GM21825 (cell line): ENCODE measurements around the gene TCF25.

Experiments used
- ATAC-seq: cut with Tn5 transposase; IDR thresholded peaks from one replicate; pipeline ENCODE4 v1.9.1; 2021; ENCODE audit warnings: mild to moderate bottlenecking, moderate library complexity; ENCODE audit not compliant: unreplicated experiment

Gene TCF25

DNA sequence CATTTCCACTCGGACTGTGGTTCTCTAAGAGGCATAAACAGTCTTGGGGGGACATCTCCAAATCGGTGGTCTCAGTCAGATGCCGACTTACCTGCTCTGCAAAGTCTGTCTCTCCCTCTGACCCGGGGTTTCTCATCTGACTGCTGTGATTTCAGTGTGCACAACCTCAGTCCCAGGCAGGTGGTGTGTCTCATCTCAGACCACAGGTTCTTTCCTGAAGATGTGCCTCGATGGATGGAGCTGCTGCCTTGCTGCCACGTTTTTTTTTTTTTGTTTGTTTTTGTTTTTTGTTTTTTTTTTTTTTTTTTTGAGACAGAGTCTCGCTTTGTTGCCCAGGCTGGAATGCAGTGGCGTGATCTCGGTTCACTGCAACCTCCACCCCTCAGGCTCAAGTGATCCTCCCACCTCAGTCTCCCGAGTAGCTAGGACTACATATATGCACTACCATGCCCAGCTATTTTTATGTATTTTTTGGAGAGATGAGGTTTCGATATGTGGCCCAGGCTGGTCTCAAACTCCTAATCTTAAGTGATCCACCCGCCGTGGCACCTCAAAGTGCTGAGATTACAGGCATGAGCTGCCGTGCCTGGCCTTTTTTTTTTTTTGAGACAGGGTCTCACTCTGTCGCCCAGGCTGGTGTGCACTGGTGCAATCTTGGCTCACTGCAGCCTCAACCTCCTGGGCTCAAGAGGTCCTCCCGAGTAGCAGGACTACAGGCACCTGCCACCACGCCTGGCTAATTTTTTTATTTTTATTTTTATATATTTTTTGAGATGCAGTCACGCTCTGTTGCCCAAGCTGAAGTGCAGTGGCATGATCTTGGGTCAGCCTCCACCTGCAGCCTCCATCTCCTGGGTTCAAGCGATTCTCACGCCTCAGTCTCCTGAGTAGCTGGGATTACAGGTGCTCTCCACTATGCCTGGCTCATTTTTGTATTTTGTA is 29.7 kb upstream of the TCF25 start:
- no peak for ATAC-seq

DNA sequence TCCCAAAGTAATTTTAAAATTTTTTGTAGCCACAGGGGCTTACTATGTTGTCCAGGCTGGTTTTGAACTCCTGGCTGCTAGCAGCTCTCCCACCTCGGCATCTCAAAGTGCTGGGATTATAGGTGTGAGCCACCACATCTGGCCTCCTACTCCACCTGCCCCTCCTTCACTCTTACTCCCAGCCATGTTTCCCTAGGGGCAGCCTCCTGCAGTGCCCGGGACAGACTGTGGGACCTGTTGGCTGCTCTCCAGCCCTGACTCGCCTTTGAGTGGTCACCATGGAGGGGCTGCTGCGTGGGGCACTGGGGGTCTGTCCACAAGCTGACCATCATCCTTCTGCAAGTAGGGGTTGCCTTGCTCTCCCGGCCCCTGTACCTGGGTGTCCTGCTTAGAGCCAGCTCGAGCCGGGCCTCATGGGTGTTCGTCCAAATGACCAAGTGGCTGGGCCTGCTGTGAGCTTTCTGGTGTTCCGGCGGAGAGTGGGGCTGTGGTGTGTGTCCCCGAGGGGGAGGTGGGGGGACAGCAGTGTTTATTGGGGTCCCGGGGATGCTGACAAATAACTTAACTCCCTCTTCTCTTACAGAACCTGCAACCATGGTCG is 28.6 kb upstream of the TCF25 start:
- no peak for ATAC-seq

DNA sequence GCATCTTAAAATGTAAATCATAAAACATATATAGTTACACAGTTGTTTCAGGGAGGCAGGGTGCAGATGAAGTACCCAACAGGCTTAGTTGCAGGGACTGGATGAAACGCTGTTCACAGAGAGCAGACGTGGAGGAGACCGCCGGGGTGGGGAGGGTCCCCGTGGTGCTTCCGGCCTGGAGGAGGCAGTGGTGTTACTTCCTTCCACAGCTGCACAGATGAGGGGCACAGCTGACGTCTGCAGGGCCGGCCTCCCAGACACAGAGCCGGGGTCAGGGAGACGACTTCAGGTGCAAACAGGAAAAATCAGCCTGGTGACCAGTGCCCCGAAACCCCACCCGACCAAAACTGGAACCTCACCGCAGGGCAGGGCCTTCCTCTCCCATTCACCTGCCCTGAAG is 28.0 kb upstream of the TCF25 start:
- no peak for ATAC-seq

DNA sequence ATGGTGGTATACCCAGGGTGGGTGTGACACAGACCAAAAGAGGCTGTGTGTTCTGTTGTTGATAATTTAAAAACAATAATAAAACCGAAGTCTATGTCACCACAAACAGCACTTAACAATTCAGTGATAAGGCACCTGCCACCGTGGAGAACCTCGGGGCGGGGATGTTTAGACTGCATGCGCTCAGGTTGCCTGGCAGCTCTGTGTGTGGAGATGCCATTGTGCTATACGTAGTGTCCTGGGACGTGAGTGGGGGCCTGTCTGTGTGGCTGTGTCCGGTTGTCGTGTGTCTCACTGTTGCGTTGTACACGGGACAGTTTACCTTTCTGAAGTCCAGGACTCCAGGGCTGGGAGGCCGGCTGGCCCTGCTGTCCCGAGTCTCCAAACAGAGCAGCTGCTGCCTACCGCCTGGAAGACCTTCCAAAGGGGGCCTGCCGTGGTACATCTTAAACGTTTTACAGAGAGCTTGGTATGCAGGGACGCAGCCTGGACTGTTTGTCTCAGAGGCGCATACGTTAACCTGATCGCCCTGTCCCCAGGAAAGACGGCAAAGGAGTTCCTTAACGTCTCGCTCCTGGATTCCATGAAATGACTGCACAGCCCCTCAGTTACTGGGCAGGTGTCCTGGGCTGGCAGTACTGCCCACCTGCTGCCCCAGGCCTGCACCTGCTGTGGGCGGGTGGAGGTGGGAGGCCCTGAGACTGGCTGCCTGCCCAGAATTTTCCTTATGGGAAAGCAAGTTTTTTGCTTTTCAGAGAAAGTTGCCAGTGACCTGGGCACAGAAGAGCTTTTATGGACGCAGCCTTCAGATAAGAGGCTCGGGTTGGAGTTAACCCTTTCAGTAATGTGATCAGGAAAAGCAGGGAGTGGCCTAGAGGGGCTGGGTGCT is 26.1 kb upstream of the TCF25 start:
- no peak for ATAC-seq

DNA sequence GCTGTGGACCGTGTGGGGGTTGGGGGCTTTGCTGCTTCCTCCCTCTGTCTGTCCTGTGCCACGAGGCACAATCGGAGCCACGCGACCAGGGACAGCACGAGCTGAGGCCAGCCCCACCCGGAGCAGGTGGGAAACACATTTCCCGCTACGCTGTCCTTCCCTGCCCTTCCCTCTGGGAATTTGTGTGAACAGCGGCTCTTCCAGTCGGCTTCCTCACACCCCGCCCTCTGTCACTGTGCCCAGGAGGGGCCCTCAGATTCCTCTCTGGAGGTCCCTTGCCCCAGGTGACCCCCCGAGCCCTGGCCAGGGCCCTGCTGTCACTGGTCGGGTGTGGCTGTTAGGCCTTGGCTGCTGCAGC is 25.5 kb upstream of the TCF25 start:
- ATAC-seq = no peak

DNA sequence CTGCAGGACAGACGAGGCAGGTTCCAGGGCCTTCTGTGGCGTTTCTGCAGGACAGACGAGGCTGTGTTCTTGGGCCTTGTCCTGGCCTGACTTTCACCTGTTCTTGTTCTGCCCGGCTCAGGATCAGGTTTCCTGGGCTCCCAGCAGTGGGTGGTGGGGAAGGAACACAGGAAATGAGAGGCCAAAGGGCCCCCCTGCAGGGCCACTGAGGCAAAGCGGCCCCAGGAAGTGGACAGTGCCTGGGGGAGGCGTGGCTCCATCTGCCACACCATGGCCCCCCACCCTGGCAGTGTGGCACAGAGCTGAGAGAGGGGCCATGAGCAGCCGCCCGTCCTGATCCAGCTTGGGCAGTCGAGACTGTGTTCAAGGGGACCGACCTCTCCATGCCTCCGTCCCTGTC is 24.4 kb upstream of the TCF25 start:
- ATAC-seq = no peak

DNA sequence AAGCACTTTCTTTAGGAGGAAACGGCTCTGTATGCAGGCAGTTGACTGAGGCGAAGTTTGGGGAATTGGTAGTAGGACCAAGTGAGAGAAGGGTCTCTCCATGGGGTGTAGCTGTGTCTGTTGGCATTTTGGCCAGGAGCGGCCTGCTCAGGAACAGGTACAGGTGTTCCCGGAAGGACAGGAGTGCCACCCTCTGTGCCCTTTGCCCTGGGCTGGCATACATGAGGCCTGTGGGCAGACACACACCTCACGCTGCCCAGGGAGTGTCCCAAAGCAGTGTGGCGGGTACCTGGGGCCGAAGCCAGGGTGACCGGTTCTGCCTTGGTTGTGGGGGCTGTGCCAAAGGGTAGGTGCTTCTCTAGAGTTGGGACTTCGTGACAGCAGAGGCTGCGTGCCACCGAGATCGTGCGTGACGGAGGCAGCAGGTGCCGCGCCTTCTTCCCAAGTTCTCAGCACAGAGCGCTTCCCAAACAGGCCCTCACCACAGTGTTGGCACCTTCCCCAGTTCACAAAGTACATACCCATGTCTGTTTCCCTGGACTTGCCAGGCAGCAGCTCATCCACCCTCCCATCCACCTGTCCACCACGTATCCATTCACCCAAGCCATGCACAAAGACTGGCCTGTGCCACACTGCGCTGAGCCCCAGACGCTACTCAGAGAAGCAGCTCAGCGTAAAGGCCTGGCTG is 19.9 kb upstream of the TCF25 start:
- no peak for ATAC-seq

DNA sequence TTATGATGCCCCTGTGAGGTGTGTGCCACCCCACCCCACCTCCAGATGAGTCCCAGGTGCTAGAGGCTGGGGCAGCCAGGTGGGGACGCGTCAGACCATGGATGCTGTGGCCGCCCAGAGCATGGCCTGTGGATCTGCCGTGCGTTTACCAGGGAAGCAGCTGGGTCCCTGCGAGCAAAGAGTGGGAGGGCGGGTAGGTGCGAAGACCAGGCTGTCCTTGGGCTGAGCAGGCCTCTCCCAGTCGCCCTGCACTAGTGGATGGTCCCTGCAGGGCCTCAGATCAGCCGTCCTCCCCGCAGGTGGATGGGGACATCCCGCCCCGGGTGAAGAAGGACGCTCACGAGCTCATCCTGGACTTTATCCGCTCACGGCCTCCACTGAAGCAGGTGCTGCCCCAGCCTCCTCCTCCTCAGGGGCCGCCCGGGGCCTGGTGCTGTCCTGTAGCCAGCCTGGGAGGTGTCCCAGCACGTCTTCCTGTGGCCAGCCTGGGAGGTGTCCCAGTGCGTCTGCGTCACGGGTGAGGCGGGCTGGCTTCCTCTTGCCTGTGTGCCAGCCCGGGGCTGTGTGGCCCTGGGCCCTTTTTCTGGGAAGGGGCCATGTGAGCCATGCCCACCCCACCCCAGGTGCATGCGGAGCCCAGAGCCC is 18.0 kb upstream of the TCF25 start:
- no peak for ATAC-seq

DNA sequence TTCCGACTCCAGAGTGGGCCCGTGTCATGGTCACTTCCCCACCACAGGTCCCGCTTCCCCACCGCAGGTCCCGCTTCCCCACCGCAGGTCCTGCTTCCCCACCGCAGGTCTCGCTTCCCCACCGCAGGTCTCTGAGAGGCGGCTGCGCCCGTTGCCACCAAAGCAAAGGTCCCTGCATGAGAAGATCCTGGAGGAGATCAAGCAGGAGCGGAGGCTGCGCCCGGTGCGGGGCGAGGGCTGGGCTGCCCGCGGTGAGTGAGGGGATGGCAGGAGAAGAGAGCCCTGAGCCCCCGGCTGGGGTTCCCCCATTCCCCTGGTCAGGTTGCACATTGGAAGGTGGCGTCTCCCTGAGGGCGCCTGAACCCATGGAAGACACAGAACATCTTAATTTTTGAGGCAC is 17.4 kb upstream of the TCF25 start:
- no peak for ATAC-seq

DNA sequence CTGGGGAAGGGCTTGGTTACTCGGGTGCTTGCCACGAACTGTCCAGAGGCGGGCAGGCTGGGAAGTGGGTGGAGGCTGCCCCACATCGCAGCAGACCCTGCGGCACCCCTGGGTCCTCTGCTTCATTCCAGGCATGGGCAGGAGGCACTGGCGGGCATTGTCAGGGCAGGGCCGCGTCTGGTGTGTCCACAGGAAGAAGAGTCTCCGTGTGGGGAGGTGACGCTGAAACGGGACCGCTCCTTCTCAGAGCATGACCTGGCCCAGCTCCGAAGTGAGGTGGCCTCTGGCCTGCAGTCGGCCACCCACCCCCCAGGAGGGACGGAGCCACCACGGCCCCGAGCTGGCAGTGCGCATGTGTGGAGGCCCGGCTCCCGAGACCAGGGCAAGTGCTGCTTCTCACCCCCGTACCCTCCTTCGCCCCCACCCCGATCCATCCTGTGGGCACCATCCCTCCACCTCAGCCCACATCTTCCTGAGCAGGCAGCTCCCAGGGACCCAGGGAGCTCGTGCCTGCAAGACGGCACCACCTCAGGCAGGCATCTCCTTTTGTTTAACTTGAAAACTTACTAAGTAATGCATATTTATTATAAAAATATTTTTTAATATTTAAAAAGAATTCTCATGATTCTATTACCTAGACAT is 14.3 kb upstream of the TCF25 start:
- ATAC-seq = no peak

DNA sequence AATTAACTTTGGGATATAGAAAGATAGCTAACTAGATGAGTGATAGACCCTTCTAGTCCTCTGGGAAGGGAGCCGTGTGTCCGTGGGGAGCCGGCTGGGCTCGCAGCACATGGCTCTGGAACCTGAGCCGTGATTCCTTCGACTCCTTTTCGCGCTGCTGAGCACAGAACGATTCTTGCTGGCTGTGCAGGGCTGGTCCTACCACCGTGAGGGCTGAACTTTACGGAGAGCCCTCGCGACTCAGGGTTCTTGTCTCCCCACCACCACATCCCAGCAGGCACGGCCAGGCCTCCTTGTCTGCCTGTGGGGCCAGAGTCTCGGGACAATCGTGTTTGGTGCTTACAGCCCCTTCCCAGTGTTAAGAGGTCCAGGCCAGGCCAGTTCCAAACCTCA is 13.8 kb upstream of the TCF25 start:
- no peak for ATAC-seq

DNA sequence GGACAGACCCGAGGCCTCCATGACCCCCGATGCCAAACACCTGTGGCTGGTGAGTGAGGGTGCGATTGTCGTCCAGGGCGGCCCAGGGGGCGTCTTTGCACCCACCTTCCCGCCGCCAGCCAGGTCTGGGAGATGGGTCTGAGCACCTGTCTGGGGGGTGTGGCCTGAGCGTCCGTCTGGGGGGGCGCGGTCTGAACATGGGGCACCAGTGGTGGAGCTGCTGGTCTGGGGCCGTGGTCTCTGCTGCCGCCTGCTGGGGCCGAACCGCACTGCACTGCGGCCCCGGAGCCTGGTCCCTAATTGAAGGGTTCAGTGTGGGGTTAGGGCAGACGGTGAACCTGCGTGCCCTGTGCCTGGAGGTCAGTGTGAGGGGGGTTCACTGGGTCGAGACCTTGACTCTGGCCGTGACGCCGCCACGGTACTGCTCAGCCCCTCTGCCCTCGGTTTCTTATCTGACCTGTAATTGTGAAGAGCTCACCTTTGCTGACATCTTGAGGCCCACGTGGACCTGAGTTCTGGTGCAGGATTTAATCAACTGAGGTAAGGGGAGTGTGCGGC is 12.6 kb upstream of the TCF25 start:
- ATAC-seq = no peak

DNA sequence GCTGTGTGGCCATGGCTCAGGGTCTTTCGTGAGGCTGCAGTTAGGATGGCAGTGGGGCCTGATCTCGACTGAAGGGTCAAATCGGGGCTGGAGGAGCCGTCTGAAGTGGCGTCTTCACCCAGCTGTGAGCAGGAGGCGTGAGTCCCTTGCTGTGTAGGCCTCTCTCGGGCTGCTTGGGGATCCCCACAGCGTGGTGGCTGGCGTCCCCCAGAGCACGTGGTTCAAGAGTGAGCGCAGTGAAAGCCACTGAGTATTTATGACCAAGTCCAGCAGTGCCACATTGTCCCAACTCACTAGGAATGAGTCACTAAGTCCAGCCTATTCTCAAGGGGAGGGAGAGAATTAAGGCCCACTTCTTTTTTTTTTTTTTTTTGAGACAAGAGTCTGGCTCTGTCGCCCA is 11.7 kb upstream of the TCF25 start:
- ATAC-seq = no peak

DNA sequence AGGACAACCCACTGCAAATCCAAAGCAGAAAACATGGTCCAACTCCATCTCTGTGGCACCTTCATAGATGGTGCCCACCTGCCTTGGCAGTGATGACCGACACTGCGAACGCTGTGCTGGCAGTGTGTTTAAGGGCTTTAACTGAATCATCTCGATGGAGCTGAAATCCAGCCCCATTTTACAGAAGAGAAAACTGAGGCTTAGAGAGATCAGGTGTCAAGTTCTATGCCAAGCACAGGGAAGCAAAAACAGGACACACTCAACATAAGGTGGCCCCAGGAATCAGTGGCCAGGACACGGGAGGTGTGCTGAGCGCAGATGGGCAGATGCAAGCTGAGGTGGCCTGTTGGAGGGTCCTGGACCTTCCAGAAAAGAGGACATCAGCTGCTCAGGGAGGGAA is 10.7 kb upstream of the TCF25 start:
- no peak for ATAC-seq

DNA sequence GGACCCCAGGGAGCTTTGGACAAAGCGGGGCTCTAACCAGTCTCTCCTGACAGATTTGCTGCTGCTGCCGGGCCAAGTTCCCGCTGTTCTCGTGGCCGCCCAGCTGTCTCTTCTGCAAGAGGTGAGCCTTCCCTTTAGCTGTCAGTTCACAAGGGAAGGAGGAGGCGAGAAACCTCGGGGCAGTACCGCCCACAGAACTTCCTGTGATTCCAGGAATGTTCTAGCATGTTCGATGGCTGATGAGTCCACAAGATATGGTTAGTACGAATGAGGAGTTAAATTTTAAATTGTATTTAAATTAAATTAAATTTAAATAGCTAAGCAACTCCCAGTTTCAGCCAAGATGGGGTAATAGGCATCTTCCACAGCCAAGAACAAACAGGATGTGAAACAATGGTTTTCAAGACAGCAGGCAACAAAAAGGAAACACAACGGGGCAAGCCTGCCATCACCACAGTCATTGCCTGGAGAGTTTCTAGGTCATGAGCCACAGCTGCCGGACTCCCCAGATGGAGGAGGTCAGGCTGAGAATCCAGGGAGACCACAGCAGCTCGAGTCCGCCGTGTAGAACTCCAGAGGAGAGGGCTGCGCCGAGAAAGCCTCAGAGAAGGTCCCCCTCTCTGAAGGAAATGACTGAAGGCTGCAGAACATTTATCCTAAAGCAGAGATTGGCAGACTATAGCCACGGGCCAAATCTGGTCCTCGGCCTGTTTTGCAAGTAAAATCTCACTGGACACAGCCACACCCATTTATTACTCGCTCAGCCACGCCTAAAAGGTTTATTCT is 9.5 kb upstream of the TCF25 start:
- peak; percentile 56 for ATAC-seq

DNA sequence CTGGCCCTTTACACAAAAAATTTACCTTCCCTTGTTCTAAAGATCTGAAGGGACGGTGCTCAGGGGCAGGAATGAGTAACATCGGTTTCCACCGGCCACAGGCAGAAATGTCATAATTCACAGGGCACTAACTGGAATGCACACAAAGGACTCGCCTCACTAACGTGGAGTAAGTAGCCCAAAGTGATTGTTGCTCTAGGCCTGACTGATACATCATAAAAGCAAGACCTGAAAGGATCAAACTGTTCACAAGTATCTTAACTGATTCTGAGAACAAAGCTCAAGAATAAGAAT is 8.9 kb upstream of the TCF25 start:
- no peak for ATAC-seq

DNA sequence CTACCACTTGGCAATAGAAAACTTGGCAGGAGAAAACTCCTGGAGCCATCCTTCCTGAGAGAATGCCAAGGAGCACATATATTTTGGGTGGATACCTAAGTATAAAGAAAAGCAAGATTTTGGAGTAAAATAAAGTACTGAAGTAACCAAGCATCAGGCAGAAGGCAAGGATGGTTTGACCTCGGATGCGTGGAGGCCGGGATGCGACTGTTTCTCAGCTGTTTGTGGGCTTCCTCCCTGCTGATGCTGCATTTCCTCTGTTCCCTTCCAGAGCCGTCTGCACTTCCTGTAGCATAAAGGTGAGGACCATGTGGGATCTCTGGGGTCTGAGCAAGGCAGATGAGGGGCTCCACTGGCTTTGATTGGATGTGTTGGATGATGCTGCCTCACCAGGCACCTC is 5.5 kb upstream of the TCF25 start:
- ATAC-seq = no peak

DNA sequence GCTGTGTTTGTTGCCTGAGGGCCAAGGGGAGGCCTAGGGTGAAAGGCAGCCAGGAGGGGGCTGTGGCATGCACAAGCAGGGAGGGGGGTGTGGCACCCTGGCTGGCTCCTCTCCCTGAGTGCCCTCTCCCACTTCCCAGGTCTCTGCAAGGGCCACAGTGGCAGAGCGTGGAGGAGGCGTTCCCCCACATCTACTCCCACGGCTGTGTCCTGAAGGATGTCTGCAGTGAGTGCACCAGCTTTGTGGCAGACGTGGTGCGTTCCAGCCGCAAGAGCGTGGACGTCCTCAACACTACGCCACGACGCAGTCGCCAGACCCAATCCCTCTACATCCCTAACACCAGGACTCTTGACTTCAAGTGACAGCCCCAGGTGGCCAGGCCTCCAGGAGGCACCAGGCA is 3.5 kb upstream of the TCF25 start:
- ATAC-seq = no peak

DNA sequence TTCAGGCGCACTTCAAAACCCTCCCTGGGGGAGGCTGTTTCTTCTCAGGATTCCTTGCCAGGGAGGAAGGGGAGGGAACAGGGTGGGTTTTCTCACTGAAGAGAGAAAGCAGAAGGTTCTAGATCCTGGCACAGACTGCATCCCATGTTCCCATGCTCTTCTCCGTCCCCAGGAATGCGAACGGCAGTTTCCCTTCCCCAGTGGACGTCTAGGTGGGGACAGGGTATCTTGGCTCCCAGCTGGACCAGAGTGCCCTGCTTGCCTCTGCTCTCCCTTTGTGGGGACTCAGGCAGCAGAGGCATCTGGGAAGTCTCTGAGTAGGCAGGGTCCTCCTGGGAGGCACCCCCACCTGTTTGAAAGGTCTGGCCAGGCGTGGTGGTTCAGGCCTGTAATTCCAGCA is 3.0 kb upstream of the TCF25 start:
- no peak for ATAC-seq
